Activated B cell treated with CpG ODN at 0.5 μM for 24 hours (primary cell): Measurements from ENCODE around the gene ZNF346. TPM values are rescaled to one million over a fixed set of nuclear protein-coding genes. Genes with fewer than 3 reads are reported as not detected.

Experiments
- ATAC-seq: fragments of 200-7000 bp; cut with Tn5 transposase; one replicate; pipeline ENCODE4 v1.10.0; 2021; ENCODE audit warnings: low read depth, mild to moderate bottlenecking, moderate library complexity
- CTCF ChIA-PET: fragments of 350-600 bp; sonication (Branson Sonifier 250); formaldehyde crosslinking; loops from one replicate; lab custom pipeline; 2021; ENCODE audit warnings: antibody characterized with exemption; lab: Charles Lee
- POLR2A ChIA-PET: fragments of 350-600 bp; sonication (Branson Sonifier 250); formaldehyde crosslinking; loops from one replicate; lab custom pipeline; 2021; ENCODE audit warnings: antibody characterized with exemption; lab: Charles Lee
- DNase-seq: peaks from one replicate; pipeline ENCODE4 v3.0.0; 2022
- H3K27ac Mint-ChIP-seq: one replicate; pipeline ENCODE4 v1.8.0; 2020; ENCODE audit warnings: mixed read lengths
- H3K27me3 Mint-ChIP-seq: one replicate; pipeline ENCODE4 v1.8.0; 2021; ENCODE audit warnings: mixed read lengths
- H3K36me3 Mint-ChIP-seq: one replicate; pipeline ENCODE4 v1.8.0; 2021; ENCODE audit warnings: low read depth, mixed read lengths
- H3K4me1 Mint-ChIP-seq: one replicate; pipeline ENCODE4 v1.8.0; 2021; ENCODE audit warnings: mixed read lengths
- H3K4me3 Mint-ChIP-seq: one replicate; pipeline ENCODE4 v1.8.0; 2020; ENCODE audit warnings: mild to moderate bottlenecking, mixed read lengths
- H3K9me3 Mint-ChIP-seq: one replicate; pipeline ENCODE4 v1.8.0; 2020; ENCODE audit warnings: mixed read lengths
- CTCF ChIP-seq: fragments of 200-600 bp; IDR thresholded peaks from one replicate; pipeline ENCODE4 v1.8.0; 2022; ENCODE audit warnings: antibody characterized with exemption, mild to moderate bottlenecking
- intact Hi-C: fragments of 100-400 bp; cut with micrococcal nuclease; formaldehyde crosslinking; loops from one replicate; pipeline ENCODE4 v1.15.1; 2024
- total RNA-seq: library from RNA; stranded (reverse); gene quantifications from 2 replicates; pipeline ENCODE4 v1.2.3, GENCODE V29; 2022

Gene ZNF346
- total RNA-seq, 1 donor from 2014 or later = 31.4 TPM

DNA sequence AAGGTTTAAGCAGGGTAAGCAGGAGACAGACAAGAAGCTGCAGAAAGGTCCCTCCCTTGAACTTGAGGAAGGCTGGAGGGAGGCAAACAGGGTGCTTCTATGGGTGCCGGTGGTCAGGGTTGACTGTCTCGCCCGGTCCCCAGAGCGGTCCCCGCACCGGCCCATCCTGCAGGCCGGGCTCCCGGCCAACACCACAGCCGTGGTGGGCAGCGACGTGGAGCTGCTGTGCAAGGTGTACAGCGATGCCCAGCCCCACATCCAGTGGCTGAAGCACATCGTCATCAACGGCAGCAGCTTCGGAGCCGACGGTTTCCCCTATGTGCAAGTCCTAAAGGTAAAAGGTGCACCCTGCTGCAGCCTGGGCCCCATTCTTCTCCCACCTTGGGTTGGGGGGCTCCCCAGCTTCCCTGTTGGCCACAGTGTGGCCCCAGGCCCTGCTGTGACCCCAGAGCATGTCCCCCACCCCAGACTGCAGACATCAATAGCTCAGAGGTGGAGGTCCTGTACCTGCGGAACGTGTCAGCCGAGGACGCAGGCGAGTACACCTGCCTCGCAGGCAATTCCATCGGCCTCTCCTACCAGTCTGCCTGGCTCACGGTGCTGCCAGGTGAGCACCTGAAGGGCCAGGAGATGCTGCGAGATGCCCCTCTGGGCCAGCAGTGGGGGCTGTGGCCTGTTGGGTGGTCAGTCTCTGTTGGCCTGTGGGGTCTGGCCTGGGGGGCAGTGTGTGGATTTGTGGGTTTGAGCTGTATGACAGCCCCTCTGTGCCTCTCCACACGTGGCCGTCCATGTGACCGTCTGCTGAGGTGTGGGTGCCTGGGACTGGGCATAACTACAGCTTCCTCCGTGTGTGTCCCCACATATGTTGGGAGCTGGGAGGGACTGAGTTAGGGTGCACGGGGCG is 69.9 kb downstream of the ZNF346 start:
- no peak for TF ChIP-seq CTCF
- ATAC-seq = no peak
- no peak for DNase-seq
- Mint-ChIP-seq H3K27ac (no peak overlapping the region), H3K4me1 (peaks cover 4% of the 10 kb centered on the region), H3K36me3 (no peaks in the 10 kb centered on the region), H3K4me3 (no peak overlapping the region), H3K27me3 (peaks cover 3% of the 10 kb centered on the region), H3K9me3 (no peaks in the 10 kb centered on the region)
- ChIA-PET POLR2A (no interaction called here), CTCF (no interaction called here)
- intact Hi-C loops = no loop called here

GRCh38 chr5:177093082-177093712 is 70.7 kb downstream of the ZNF346 start:
- Mint-ChIP-seq H3K27me3 (no peaks in the 10 kb centered on the region), H3K36me3 (no peaks in the 10 kb centered on the region), H3K27ac (no peak overlapping the region), H3K4me1 (no peaks in the 10 kb centered on the region), H3K9me3 (no peaks in the 10 kb centered on the region), H3K4me3 (no peak overlapping the region)
- CTCF ChIA-PET = no interaction called here
- no peak for ATAC-seq
- TF ChIP-seq CTCF = no peak
- POLR2A ChIA-PET = no interaction called here
- DNase-seq = no peak
- intact Hi-C loops = no loop called here

DNA sequence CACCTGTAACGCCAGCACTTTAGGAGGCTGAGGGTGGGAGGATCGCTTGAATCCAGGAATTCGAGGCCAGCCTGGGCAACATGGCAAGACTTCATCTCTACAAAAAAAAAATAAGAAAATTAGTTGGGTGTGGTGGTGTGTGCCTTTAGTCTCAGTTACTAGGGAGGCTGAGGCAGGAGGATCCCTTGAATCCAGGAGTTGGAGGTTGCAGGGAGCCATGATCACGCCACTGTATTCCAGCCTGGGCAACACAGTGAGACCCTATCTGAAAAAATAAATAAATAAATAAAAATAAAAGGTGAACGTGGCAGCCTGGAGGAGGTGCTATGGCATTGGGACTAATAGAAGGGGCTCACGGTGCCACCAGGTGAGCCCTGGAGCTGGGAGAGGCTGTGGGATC is 71.3 kb downstream of the ZNF346 start:
- no peak for TF ChIP-seq CTCF
- no peak overlapping the region for H3K4me3 Mint-ChIP-seq
- no peaks in the 10 kb centered on the region for H3K4me1 Mint-ChIP-seq
- no peaks in the 10 kb centered on the region for H3K27me3 Mint-ChIP-seq
- DNase-seq (no peak), ATAC-seq (no peak)
- H3K9me3 Mint-ChIP-seq = no peaks in the 10 kb centered on the region
- POLR2A ChIA-PET = no interaction called here
- no peak overlapping the region for H3K27ac Mint-ChIP-seq
- CTCF ChIA-PET = no interaction called here
- no peaks in the 10 kb centered on the region for H3K36me3 Mint-ChIP-seq
- intact Hi-C loops = no loop called here

DNA sequence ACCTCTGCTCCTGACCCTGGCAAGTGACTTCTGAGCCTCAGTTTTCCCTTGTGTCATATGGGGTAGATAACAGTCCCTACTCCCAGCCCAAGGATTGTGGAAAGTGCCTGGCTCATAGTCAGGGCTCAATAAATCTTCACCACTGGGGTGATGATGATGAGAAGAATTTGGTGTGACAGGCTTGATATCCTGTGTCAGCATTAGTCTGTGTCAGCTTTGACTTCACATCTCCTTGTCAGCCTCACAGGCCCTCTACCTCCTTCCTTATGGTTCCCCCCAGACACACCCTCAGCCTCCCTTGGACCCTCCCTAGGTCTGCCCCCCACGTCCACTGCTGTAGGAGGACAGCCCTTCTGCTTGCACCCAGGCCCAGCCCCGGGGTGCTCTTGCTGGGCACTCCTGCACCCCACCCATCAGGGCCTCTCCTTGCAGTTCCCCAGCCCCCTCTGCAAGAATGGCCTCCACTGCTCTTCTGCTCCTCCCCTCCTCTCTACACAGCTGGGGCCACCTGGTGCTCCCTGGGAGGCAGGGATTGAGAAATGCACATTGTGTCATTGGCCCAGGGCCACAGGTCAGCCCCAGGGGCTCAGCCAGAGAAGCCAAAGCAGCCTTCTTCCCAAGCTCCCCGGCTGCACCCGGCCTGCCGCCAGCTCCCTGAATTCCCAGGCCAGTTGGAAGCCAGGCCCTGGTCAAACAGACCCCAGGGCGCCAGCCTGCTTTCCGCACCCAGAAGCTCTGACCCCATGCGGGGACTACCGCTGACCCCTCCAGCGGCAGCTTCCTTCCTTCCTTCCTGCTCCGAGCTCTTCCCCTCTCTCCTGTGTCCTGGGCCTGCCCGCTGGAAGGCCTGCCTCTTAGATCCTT is 72.0 kb downstream of the ZNF346 start:
- CTCF ChIA-PET = no interaction called here
- Mint-ChIP-seq H3K27ac (no peak overlapping the region), H3K4me1 (peaks cover 1% of the 10 kb centered on the region), H3K4me3 (no peak overlapping the region), H3K36me3 (no peaks in the 10 kb centered on the region), H3K27me3 (no peaks in the 10 kb centered on the region), H3K9me3 (no peaks in the 10 kb centered on the region)
- TF ChIP-seq CTCF = no peak
- intact Hi-C loops = no loop called here
- POLR2A ChIA-PET = no interaction called here
- ATAC-seq = no peak
- DNase-seq = no peak
